HepG2 (cell line): ENCODE measurements around the gene ZNF670. TPM values are rescaled to one million over a fixed set of nuclear protein-coding genes. Genes with fewer than 3 reads are reported as not detected.

Experiments used
- ATAC-seq: fragments of 200-7000 bp; cut with Tn5 transposase; 3 replicates; pipeline ENCODE4 v1.9.1; 2020; ENCODE audit warnings: mild to moderate bottlenecking, moderate library complexity
- BruUV-seq: library from RNA; stranded (reverse); fragments of 400-500 nt; replicated peaks from 2 replicates; lab custom pipeline; 2021; lab: Mats Ljungman, UMichigan
- CTCF ChIA-PET: fragments of 300-600 bp; formaldehyde crosslinking; extraction: SDS; loops from one replicate; lab custom pipeline; 2021; ENCODE audit warnings: low total read pairs, inconsistent platforms, low intra/inter-chr PET ratio; lab: Yijun Ruan, JAX
- POLR2A ChIA-PET: fragments of 350-600 bp; sonication (Branson Sonifier 250); formaldehyde crosslinking; loops from one replicate; lab custom pipeline; 2020; ENCODE audit warnings: antibody characterized with exemption, inconsistent platforms; lab: Yijun Ruan, JAX
- DNase-seq: peaks from one replicate; pipeline ENCODE4 v3.0.0-alpha.2; 2015; ENCODE audit warnings: low spot score
- FAIRE-seq: peaks from 3 replicates; lab custom pipeline; 2011; peaks lifted over from hg19 to GRCh38; lab: Jason Lieb, UNC
- H2AFZ ChIP-seq: one replicate; pipeline ENCODE4 v1.6.1; 2011; ENCODE audit warnings: low read length, inconsistent platforms
- H3K27ac ChIP-seq: fragments of 300-600 bp; 3 replicates; pipeline ENCODE4 v1.8.0; 2011; ENCODE audit warnings: mixed run types, mild to moderate bottlenecking, mixed read lengths, low read length, inconsistent platforms; ENCODE audit not compliant: insufficient read depth; ENCODE audit errors: extremely low read length
- H3K27me3 ChIP-seq, 2 experiments: fragments of 200-600 bp in 1 of 2; 2 replicates in 1 of 2; 3 replicates in 1 of 2; pipeline versions ENCODE4 v1.6.0 to v1.8.0; 2011; ENCODE audit warnings: low read length in 2 of 2, mild to moderate bottlenecking in 2 of 2, moderate library complexity in 2 of 2, inconsistent platforms in 1 of 2; ENCODE audit not compliant: insufficient read depth in 2 of 2, control insufficient read depth in 1 of 2
- H3K36me3 ChIP-seq, 2 experiments: fragments of 200-600 bp in 1 of 2; replicated peaks in 1 of 2; 2 replicates in 1 of 2; 3 replicates in 1 of 2; pipeline versions ENCODE4 v1.5.1 to v1.8.0; 2011; ENCODE audit warnings: low read length in 2 of 2, inconsistent platforms in 1 of 2; ENCODE audit not compliant: insufficient read depth in 2 of 2, control insufficient read depth in 1 of 2
- H3K4me1 ChIP-seq: 2 replicates; pipeline ENCODE4 v1.5.1; 2012; ENCODE audit warnings: low read length, inconsistent platforms; ENCODE audit not compliant: insufficient read depth
- H3K4me2 ChIP-seq: 2 replicates; pipeline ENCODE4 v1.6.0; 2011; ENCODE audit warnings: low read depth, low read length, inconsistent platforms
- H3K4me3 ChIP-seq, 3 experiments: fragments of 200-600 bp in 1 of 3; sonication (generic), shearing (Covaris generic) in 1 of 3; replicated peaks in 1 of 3; 2 replicates each; pipeline ENCODE4 v1.5.1; 2011 to 2016; ENCODE audit warnings: low read length in 3 of 3, inconsistent platforms in 2 of 3, low read depth in 2 of 3, mild to moderate bottlenecking in 2 of 3, control low read depth in 1 of 3, mixed read lengths in 1 of 3; ENCODE audit not compliant: insufficient read depth in 1 of 3
- H3K79me2 ChIP-seq: one replicate; pipeline ENCODE4 v1.6.1; 2011; ENCODE audit warnings: low read length, inconsistent platforms; ENCODE audit not compliant: insufficient read depth
- H3K9ac ChIP-seq: 2 replicates; pipeline ENCODE4 v1.6.0; 2011; ENCODE audit warnings: mild to moderate bottlenecking, low read depth, low read length, inconsistent platforms; ENCODE audit not compliant: insufficient read depth
- H3K9me3 ChIP-seq: 2 replicates; pipeline ENCODE4 v1.5.1; 2012; ENCODE audit warnings: mild to moderate bottlenecking, low read length
- H4K20me1 ChIP-seq: 2 replicates; pipeline ENCODE4 v1.6.0; 2011; ENCODE audit warnings: inconsistent platforms, mild to moderate bottlenecking, low read length, moderate library complexity; ENCODE audit not compliant: insufficient read depth
- AKAP8 ChIP-seq: sonication (generic); formaldehyde crosslinking; IDR thresholded peaks from 2 replicates; pipeline ENCODE4 v1.5.1; 2020; ENCODE audit warnings: mild to moderate bottlenecking, missing genetic modification reagents
- CBFB ChIP-seq: sonication (generic); formaldehyde crosslinking; IDR thresholded peaks from 2 replicates; pipeline ENCODE4 v1.4.0; 2020; ENCODE audit warnings: missing genetic modification reagents
- DNMT1 ChIP-seq: sonication (generic); formaldehyde crosslinking; IDR thresholded peaks from 2 replicates; pipeline ENCODE4 v1.5.1; 2020; ENCODE audit warnings: mild to moderate bottlenecking, missing genetic modification reagents
- FOXM1 ChIP-seq: sonication (generic); formaldehyde crosslinking; IDR thresholded peaks from 2 replicates; pipeline ENCODE4 v1.5.0; 2020; ENCODE audit warnings: missing genetic modification reagents
- GABPB1 ChIP-seq: IDR thresholded peaks from 2 replicates; pipeline ENCODE4 v1.6.1; 2016; ENCODE audit warnings: mild to moderate bottlenecking, missing genetic modification reagents, moderate library complexity, missing compliant biosample characterization
- MLLT10 ChIP-seq: sonication (generic); formaldehyde crosslinking; IDR thresholded peaks from 2 replicates; pipeline ENCODE4 v1.4.0; 2020; ENCODE audit warnings: missing genetic modification reagents
- NFYB ChIP-seq: sonication (generic); formaldehyde crosslinking; IDR thresholded peaks from 2 replicates; pipeline ENCODE4 v1.4.0; 2020; ENCODE audit warnings: missing genetic modification reagents
- PTBP1 ChIP-seq: fragments of 200-400 bp; formaldehyde crosslinking; IDR thresholded peaks from 2 replicates; pipeline ENCODE4 v1.6.1; 2018; ENCODE audit warnings: low read length, low read depth; ENCODE audit not compliant: poor library complexity, severe bottlenecking
- ZBTB21 ChIP-seq: sonication (generic); formaldehyde crosslinking; IDR thresholded peaks from 2 replicates; pipeline ENCODE4 v1.4.0; 2020; ENCODE audit warnings: missing genetic modification reagents
- ZFP62 ChIP-seq: sonication (generic); formaldehyde crosslinking; IDR thresholded peaks from 2 replicates; pipeline ENCODE4 v1.4.0; 2020; ENCODE audit warnings: missing genetic modification reagents
- ZNF251 ChIP-seq: sonication (generic); formaldehyde crosslinking; IDR thresholded peaks from 2 replicates; pipeline ENCODE4 v1.9.0; 2021; ENCODE audit warnings: mild to moderate bottlenecking, missing genetic modification reagents
- ZNF3 ChIP-seq: IDR thresholded peaks from 2 replicates; pipeline ENCODE4 v1.7.0; 2017; ENCODE audit warnings: inconsistent platforms
- ZNF512B ChIP-seq: sonication (generic); formaldehyde crosslinking; IDR thresholded peaks from 2 replicates; pipeline ENCODE4 v1.5.1; 2020; ENCODE audit warnings: missing genetic modification reagents, mild to moderate bottlenecking, borderline replicate concordance
- ZNF629 ChIP-seq: sonication (generic); formaldehyde crosslinking; conservative IDR thresholded peaks from 2 replicates; pipeline ENCODE4 v1.5.0; 2020; ENCODE audit warnings: missing genetic modification reagents
- WGBS: methylation state at CpG from one replicate; pipeline ENCODE4 v1.1.6; 2017; ENCODE audit warnings: low lambda C conversion rate; 5-methylcytosine and 5-hydroxymethylcytosine counted together
- in situ Hi-C: cut with HindIII; loops from 2 replicates; pipeline ENCODE4 v1.10.0; 2017; ENCODE audit warnings: low pct_unique_long_range_greater_than_20kb; ENCODE audit not compliant: extremely low pct_ligation_motif_present
- intact Hi-C: fragments of 100-400 bp; cut with micrococcal nuclease; formaldehyde crosslinking; loops from one replicate; pipeline ENCODE4 v1.10.0; 2022; ENCODE audit not compliant: unreplicated experiment
- polyA plus RNA-seq, 8 experiments: library from polyadenylated mRNA; depleted of rRNA in 3 of 8; stranded (reverse) in 7 of 8; unstranded in 1 of 8; fragments of >200 nt; fragmentation: Illumina TruSeq in 4 of 8; extraction: Trizol in 4 of 8; gene quantifications; 2 replicates each; pipeline versions ENCODE4 v1.2.1 to v1.2.3, GENCODE V29; 2011 to 2016; ENCODE audit warnings: low read depth in 4 of 8, missing spikeins in 1 of 8, mixed read lengths in 1 of 8; ENCODE audit not compliant: insufficient read depth in 1 of 8
- total RNA-seq, 5 experiments: library from RNA; depleted of rRNA; stranded (reverse); fragments of >200 nt; fragmentation: Illumina TruSeq; extraction: Trizol; gene quantifications; 2 replicates each; pipeline ENCODE4 v1.2.3, GENCODE V29; 2016; ENCODE audit warnings: low read depth in 1 of 5

The ZNF670 gene
- total and polyA plus RNA-seq, 2 of the 13 experiments (the other 11 are each of a cell fraction or from before 2014, with no cell fraction given): 4.2 to 10.9 TPM

GRCh38 chr1:247087256-247087655 is 8.6 kb upstream of the ZNF670 start:
- H3K4me1 ChIP-seq: peaks cover 54% of the 10 kb centered on the region
- FAIRE-seq (no peak), DNase-seq (no peak)
- H3K79me2 ChIP-seq: no peaks in the 10 kb centered on the region
- H3K4me2 ChIP-seq: no peak overlapping the region; the same call in 1 of the 2 replicates
- H3K27ac ChIP-seq: no peak overlapping the region
- no TSS peak for BruUV-seq
- H3K9me3 ChIP-seq: no peaks in the 10 kb centered on the region
- POLR2A ChIA-PET: no interaction called here
- TF ChIP-seq GABPB1 (CRISPR knock-in tag) (no peak), ZNF251 (CRISPR knock-in tag) (no peak), ZFP62 (CRISPR knock-in tag) (no peak), PTBP1 (no peak), AKAP8 (CRISPR knock-in tag) (no peak), MLLT10 (no peak), ZBTB21 (CRISPR knock-in tag) (no peak), ZNF3 (CRISPR knock-in tag) (no peak), FOXM1 (CRISPR knock-in tag) (no peak)
- TF ChIP-seq, all 625 proteins: peak for 0
- CTCF ChIA-PET: no interaction called here
- ATAC-seq: peak; percentile 10
- in situ Hi-C loops: no loop called here
- Histone ChIP-seq H2AFZ (no peak overlapping the region), H3K9ac (no peak overlapping the region), H3K27me3 (peaks cover 0 to 3% of the 10 kb centered on the region in 2 experiments; a peak in 1 of 5 replicates), H3K36me3 (no peaks in the 10 kb centered on the region), H3K4me3 (no peak overlapping the region), H4K20me1 (no peaks in the 10 kb centered on the region)
- intact Hi-C loops: no loop called here
- no CpG with 5 or more reads among the region's 1 CpG for WGBS

DNA sequence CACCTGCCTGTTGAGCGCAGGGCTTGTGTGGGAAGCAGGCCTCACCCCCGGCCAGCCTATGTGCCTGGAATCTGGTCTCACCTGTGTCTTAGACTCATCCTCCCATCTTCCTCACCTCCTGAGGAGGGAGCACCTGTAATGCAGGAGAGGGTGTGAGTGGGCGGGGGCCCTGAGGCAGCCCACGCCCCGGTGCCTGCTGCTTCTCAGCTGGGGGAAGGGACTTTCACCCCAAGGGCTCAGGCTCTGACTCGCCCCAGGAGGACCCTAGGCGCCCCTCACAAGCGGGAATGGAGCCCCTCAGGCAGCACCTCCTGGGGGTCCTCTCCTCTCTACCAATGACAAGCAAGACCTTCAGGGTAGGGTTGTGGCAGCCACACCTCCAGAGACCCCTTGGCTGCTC is 6.7 kb upstream of the ZNF670 start:
- Histone ChIP-seq H4K20me1 (no peaks in the 10 kb centered on the region), H3K27ac (no peak overlapping the region), H3K4me3 (peak overlapping the region in 1 of 3 experiments; percentile 20; a peak in 1 of 6 replicates), H2AFZ (no peak overlapping the region), H3K4me1 (peaks cover 48% of the 10 kb centered on the region), H3K36me3 (no peaks in the 10 kb centered on the region), H3K79me2 (no peaks in the 10 kb centered on the region), H3K4me2 (peak overlapping the region; percentile 57), H3K9ac (no peak overlapping the region), H3K27me3 (no peaks in the 10 kb centered on the region; a peak in 1 of 5 replicates), H3K9me3 (no peaks in the 10 kb centered on the region)
- ChIA-PET POLR2A (no interaction called here), CTCF (no interaction called here)
- BruUV-seq: no TSS peak
- intact Hi-C loops: no loop called here
- in situ Hi-C loops: no loop called here
- no peak for ATAC-seq
- no peak for DNase-seq
- 71% methylated on average over 2 of the region's 8 CpGs for WGBS
- no peak for FAIRE-seq
- TF ChIP-seq ZNF629 (no peak), NFYB (CRISPR knock-in tag) (no peak), DNMT1 (CRISPR knock-in tag) (no peak), ZNF512B (CRISPR knock-in tag) (no peak), CBFB (no peak)
